T-helper 9 cell (primary cell): ENCODE results near the gene ACAP3.
A peak's percentile ranks its signal among the peaks of the same experiment; 100 is the strongest.

ENCODE experiments used
- DNase-seq: peaks from one replicate; pipeline ENCODE4 v3.0.0-alpha.2; 2020

The ACAP3 gene

GRCh38 chr1:1298861-1299685 is 8.7 kb downstream of the ACAP3 start:
- DNase-seq = no peak

- DNase-seq = no peak
Observed at GRCh38 chr1:1297802-1298424, 9.8 kb downstream of the ACAP3 start.

GRCh38 chr1:1296070-1297061 is 11.4 kb downstream of the ACAP3 start:
- no peak for DNase-seq

- DNase-seq = no peak
Observed at GRCh38 chr1:1295154-1295923, 12.4 kb downstream of the ACAP3 start.

- no peak for DNase-seq
Observed at GRCh38 chr1:1294250-1294890, 13.4 kb downstream of the ACAP3 start.

GRCh38 chr1:1293263-1294249 is 14.2 kb downstream of the ACAP3 start:
- no peak for DNase-seq

GRCh38 chr1:1292851-1293250 is 14.9 kb downstream of the ACAP3 start:
- no peak for DNase-seq

GRCh38 chr1:1292442-1292779 is 15.3 kb downstream of the ACAP3 start:
- DNase-seq = no peak

GRCh38 chr1:1291548-1292441 is 15.9 kb downstream of the ACAP3 start:
- DNase-seq = peak; percentile 56

- no peak for DNase-seq
Observed at GRCh38 chr1:1291023-1291528, 16.7 kb downstream of the ACAP3 start.

- peak; percentile 49 for DNase-seq
Observed at GRCh38 chr1:1290238-1290731, 17.4 kb downstream of the ACAP3 start.

GRCh38 chr1:1287288-1288110 is 20.2 kb downstream of the ACAP3 start:
- no peak for DNase-seq

GRCh38 chr1:1286313-1287261 is 21.1 kb downstream of the ACAP3 start:
- no peak for DNase-seq

GRCh38 chr1:1285611-1286311 is 22.0 kb downstream of the ACAP3 start:
- no peak for DNase-seq

GRCh38 chr1:1285102-1285571 is 22.6 kb downstream of the ACAP3 start:
- no peak for DNase-seq
